WI38 (cell line): ENCODE data around the gene IMPG2.

Experiments
- H3K4me3 ChIP-seq: 2 replicates; pipeline ENCODE4 v1.5.1; 2011; ENCODE audit warnings: low read depth, mild to moderate bottlenecking, control low read depth, low read length
- TF ChIP-seq, protein P1 (sequence below): IDR thresholded peaks from 2 replicates; pipeline ENCODE4 v1.5.1; 2012; ENCODE audit warnings: low read depth, mild to moderate bottlenecking, control low read depth, low read length

Gene IMPG2

DNA sequence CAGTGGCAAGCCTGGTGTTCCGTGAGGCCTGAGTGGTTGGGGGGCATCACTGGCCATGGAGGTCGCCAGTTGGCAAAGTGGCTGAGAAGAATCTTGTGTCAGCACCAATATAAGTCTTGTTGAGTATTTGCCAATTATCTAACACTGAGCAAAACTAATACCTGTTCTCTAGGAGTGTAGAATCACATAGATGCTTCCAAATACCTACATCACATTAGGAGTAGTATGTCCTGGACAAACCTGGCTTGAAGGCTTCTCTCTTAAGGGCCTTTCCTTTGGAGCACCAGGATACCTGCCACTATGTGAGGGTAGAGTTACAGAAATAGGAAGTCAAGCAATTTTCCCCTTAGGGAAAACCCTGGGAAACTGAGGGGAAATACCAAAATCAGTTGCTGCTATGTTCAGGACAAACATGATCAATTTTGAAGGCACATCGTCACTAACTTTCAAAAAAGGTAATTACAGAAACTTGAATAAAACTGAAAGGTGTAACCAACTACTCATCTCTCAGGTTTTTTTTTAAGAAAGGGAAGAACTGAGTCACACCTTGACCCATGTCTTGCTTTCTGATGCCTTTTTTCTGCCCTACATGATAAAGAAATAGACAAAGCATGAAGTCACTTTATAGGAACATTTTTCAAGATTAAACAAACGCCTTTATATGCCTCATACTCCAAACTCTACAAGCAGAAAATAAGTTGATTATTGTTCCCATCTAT, 100.4 kb downstream of the IMPG2 start:
- TF ChIP-seq, protein P1, sequence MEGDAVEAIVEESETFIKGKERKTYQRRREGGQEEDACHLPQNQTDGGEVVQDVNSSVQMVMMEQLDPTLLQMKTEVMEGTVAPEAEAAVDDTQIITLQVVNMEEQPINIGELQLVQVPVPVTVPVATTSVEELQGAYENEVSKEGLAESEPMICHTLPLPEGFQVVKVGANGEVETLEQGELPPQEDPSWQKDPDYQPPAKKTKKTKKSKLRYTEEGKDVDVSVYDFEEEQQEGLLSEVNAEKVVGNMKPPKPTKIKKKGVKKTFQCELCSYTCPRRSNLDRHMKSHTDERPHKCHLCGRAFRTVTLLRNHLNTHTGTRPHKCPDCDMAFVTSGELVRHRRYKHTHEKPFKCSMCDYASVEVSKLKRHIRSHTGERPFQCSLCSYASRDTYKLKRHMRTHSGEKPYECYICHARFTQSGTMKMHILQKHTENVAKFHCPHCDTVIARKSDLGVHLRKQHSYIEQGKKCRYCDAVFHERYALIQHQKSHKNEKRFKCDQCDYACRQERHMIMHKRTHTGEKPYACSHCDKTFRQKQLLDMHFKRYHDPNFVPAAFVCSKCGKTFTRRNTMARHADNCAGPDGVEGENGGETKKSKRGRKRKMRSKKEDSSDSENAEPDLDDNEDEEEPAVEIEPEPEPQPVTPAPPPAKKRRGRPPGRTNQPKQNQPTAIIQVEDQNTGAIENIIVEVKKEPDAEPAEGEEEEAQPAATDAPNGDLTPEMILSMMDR, result no peak
- H3K4me3 ChIP-seq, result no peak overlapping the region

DNA sequence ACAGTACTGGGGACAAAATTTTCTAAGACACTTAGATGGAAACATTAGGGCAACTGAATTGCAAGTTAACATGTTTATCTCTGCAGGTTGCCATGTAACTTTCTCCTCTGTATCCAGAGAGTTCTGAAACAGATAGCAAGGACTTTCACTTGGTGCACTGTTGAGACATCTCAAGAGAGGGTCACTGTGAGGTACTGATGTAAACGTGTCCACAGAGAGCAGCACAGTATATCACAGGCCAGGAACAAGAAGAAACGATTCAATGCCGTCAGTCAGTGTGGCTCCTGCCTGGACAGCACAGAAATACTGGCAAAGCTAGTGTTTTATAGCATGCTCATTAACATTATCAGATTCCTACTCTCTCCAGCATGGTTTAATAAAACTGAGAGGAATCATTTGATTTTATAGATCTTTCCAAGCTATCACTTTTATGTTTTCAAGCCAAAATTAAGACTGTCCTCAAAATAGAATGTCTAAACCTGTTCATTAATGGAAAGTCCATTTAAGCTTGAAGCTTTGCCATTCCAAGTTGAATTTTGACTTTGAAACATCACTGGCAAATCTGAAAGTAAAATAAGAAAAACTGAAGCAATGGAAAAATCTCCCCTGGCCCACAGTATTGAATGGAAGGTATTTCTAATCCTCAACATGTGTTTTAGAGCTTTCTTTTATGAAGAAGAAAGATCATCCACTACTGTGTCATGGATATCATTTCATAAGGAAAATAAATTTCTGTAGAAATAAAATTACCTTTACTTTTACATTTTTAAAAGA, 102.7 kb downstream of the IMPG2 start:
- H3K4me3 ChIP-seq, result no peak overlapping the region
- TF ChIP-seq, protein P1, result no peak

DNA sequence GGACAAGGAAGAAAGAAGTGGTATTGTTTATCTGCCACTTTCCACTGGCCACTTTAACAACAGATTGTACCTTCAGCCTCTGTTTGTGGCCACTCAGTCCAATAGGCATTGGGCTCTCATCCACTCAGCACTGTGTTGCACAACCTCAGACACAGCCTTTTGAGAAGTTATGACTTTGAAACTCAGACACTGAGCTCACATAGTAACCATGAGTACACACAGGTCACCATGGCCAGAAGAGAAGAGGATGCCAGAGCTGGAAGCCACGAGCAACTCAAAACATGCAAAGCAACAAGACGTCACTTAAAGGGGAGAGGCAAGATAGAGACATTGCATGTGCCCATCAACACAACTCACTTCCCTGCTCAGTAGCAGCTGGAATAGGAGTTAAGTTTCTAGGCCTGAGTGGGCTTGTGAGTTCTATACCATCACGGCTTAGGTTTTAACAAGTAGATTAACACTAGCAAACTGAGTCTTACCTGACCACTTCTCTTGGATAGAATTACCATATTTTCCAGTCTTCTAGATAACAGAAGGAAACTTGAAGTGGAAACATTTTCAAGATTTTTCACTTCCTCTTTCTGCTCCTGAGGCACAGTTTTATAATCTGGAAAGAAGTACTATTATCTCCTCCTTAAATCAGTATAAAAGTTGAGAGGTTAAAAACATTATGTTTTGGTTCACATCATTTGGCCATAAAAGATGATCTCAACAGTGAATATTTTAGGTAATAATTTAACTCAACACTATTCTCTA, 103.5 kb downstream of the IMPG2 start:
- TF ChIP-seq, protein P1, result no peak
- H3K4me3 ChIP-seq, result no peak overlapping the region

DNA sequence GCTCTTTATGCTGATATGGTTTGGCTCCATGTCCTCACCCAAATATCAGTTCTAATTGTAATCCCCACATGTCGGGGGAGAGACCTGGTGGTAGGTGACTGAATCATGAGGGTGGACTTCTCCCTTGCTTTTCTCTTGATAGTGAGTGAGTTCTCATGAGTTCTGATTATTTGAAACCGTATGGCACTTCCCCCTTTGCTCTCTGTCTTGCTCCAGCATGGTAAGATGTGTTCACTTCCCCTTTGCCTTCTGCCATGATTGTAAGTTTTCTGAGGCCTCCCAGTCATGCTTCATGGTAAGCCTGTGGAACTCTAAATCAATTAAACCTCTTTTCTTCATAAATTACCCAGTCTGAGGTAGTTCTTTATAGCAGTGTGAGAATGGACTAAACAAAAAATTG, 107.6 kb downstream of the IMPG2 start:
- H3K4me3 ChIP-seq, result no peak overlapping the region
- TF ChIP-seq, protein P1, result no peak

DNA sequence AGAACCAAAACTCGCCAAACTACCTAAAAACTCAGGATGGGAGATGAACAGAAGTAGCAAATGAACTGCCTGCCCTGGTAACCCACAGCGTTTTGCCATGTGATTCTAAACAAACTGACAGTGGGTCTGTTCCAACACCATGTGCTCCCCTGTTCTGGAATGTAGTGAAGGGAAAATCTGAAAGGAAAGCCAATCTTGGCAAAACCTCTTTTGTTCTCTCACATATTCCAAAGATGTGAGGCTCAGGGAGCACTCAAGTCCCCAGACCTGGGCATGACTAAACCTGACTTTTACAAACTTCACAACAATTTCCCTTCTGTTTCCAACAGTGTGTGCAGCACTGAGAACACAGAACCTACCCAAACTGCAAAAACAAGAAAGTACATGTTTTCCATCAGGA, 116.1 kb downstream of the IMPG2 start:
- TF ChIP-seq, protein P1, result no peak
- no peak overlapping the region for H3K4me3 ChIP-seq

DNA sequence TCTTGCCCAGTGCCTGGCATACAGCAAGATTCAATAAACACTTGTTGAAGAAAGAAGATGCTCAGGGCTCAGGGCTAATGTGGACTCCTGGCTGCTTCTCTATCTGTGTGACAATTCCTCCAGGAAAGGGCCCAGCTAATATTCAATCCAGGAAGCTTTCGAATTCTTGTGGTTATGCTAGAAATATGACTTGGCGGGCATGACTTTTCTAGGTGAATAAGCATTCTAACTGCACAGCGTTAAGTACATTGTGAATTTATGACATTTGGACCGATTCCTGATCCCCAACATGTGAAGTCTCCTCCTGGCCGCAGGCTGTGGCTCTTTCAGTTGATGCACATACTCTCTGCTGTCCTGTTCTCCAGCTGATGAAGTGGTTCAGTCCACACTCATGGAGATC, 117.0 kb downstream of the IMPG2 start:
- TF ChIP-seq, protein P1, result no peak
- no peak overlapping the region for H3K4me3 ChIP-seq
